T-helper 2 cell (primary cell): ENCODE measurements around the gene UBL7.

Source experiments
- DNase-seq, 5 experiments: peaks; one replicate each; pipeline versions ENCODE4 v3.0.0 to v3.0.0-alpha.2; 2012 to 2022

Gene UBL7

DNA sequence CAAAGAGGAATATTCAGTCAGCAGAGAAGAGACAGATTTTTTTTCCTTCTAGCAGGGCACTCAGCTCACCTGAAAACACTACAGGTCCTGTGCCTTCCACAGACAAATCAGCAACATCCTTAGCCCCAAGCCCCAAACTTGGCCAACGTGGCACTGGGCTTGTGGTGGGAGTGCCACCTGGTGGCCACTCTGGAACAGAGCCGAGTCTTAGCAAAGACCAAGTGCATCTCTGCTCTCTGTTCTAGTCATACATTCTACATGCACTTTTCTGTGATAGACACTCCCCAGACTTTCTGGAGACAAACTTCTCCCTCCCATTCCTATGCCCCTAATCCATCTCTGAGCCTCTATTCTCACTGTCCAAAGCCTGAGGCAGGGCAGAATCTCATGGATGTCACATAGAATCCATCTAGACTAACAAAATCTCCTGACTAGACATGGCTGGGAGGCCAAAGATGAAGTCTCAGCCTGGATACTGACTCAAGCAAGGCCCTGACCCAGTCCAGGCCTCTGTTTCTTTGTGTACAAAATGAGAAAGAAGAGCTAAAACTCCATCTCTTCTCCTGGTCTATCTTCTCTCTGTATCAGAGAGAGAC is 22.1 kb downstream of the UBL7 start:
- peak; percentile 38 to 80 (median 54) for DNase-seq

- DNase-seq, result no peak
These were observed 22.8 kb downstream of the UBL7 start for GRCh38 chr15:74438206-74438605.

DNA sequence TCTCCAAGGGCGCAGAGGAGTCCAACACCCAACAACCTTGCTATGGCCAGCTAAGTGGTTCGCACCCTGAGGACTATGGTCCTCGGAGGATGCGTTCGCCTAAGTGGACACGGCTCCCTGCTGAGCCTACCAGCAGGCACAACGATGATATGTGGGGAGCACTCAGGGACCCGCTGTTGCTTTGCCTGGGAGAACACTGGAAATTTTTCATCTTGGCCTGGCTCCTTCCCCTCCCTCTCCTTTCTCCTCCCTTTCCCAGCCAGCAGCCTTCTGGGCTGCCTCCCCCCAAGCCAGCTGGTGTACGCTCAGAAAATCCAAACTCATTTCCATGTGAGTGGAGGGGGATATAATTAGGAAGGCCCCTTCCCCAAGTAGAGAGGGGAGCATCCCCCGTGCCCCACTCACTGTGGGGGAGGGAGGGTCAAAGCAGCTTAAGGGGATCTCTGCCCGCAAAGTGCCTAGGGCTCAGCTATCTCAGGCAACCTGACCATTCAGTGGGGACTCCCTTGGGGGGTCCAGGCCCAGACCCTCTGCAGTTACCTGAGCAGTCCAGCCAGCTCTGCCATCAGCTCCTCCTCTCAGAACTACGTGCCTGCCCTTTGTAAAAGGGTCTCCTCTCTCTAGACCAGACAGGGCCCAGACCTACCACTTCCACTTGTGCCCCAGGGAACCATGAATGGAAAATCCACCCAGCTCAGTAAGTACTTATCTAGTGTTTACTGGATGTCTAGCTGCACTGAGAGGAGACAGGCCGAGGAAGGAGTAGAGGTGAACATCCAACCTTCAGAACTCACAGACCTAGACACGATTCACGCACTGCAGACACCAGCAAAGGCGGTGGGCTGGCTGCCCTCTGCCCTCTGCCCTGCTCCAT is 26.5 kb downstream of the UBL7 start:
- no peak for DNase-seq

GRCh38 chr15:74433592-74434262 is 27.2 kb downstream of the UBL7 start, which contains the start of gene SEMA7A:
TSS of gene SEMA7A (minus strand) at chr15:74433958. CDS start at chr15:74433918, 40 bp downstream.
- peak; percentile 32 to 86 (median 58) for DNase-seq

DNA sequence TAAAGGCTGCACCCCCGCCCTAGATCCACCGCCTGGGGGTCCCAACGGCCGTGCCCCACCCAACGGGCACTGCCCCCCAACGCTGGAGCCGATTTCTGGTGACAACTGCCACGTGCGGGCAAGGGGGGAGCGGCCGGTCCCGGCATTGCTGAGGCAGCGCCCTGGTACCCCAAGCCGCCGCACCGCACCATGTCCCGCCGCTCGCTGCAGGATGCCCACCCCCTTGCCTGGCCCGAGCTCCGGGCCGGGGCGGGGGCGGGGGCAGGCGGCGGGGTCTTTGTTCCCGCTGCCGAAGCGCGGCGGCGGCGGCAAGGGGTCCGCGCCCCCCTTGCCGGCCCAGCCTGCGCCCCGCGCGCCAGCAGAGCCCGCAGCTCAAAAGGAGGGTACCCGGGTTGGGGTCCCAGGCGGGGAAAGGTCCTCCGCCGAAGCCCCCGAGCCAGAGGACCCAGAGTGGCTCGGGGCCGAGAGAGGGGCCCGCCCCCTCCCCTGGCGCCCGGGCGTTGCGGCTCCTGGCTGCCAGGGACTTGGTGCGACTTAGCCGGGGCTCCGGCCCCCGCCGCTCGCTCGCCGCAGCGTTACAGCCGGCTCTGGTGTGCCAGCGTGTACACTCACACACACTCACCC is 27.9 kb downstream of the UBL7 start:
- no peak for DNase-seq

DNA sequence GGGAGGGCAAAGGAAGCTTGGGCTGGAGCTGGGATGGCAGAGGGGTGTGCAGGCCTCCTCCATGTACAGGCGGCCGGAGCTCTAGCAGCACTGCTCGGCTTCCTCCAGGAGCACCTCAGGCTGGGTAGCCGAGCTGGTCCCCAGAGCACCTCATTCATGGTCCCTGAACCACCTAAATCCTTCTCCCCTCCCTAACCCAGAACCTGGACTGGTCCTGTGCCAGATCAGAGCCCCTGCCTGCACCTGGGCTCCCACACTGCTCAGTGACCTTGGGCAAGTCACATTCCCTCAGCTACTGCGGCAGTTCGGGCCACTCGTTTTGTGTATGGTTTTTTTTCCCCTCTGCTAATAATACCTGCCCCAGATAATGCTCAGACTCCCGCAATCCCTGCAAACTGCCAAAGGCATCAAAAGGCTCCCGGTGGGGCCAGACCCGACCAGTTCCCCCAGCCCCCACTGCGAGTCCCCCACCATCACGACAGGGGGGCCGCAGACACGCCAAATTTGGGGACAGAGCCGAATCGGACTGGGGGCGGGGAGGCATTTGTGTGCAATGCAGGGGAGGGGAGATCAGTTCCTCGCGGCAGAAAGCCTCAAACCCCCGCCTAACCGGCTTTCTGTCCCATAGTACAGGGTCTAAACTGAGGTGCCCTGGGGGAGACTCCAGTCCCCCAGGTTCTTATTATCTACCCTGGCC is 28.5 kb downstream of the UBL7 start:
- DNase-seq, result no peak

- peak in 1 of 5 experiments; percentile 4 for DNase-seq
These were observed 29.3 kb downstream of the UBL7 start for GRCh38 chr15:74431645-74432044.

GRCh38 chr15:74431116-74431515 is 29.8 kb downstream of the UBL7 start:
- no peak for DNase-seq

DNA sequence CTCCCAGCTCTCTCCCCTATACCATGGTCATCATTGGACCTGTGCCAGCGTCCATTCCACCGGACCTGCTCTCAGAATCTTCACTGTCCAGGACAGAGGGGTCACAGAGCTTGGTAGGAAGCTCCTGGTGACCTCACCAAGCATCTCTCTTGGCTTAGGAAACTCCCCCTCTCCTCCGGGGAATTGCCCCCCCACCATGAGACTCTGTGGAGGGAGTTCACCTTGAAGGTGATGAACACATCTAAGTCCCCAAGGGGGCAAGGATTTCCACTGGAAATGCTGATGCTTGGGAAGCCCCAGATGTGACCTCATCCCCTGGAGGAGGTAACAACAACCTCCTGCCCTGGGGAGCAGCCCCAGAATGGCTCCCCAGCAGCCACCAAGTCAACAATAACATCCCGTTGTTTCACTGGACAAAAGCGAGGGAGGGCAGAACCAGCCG is 30.4 kb downstream of the UBL7 start:
- no peak for DNase-seq

DNA sequence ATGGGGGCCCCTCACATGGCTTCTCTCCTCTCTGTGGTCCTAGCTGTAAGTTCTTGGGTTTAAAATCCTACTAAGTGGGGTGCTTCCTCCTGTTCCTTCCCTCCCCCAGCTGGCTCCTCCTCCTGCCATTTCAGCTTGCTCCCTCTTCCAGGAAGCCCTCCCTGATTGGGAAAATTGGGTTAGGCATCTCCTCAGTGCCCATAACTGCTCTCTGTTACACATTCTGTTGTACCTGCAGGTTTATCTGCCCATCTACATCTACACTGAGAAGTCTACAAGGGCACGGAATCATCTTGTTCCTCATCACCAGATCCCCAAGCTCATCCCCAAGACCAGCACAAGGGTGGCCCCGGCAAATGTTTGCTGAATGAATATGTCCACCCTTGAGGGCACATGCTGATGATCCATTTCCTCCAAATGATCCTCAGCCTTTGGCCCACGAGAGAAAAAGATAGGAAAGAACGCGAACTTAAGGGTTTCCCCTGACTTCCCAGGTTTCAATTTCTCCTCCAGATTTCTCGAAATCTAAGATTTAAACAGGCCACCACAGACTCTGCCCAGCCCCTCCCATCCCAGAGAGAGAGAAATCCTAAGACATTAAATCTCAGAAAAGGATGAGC is 31.1 kb downstream of the UBL7 start:
- DNase-seq, result no peak

DNA sequence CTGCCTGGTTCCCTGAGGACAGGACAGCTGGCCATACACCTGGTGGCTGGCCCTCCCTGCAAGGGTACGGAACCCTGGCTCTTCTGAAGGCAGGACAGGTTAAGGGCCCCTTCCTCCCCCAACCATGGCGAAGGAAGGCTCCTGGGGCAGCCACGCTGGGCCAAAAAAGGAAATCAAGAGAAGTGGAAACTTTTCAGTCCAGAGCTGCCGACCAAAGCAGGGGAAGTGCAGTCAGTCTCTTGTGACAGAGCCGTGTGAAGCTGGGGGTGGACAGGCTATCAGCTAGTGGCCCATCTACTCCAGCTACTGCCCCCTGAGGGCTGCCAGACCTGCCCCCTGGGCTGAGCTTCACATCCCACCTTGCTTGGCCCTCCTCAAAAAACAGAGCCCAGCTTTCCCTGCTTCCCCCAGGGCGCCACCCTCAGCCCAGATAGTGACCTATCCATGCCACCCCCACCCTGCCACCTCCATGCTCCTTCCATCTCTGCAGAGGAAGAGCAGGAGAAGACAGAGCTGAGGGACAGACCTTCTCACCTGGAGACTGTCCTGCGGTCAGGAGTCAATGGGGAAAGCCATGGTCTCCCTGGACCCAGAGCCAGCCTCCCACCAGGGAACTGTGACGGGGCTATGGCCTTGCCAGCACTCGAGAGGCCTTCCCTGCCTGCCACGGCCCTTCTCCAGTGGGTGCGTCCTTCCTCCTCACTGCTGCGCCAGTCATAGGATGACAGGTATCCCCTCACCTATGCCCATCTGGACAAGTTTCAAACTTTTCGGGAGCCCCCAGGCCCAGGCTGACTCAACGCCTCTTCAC is 31.8 kb downstream of the UBL7 start:
- no peak for DNase-seq

GRCh38 chr15:74428442-74428787 is 32.5 kb downstream of the UBL7 start:
- DNase-seq, result no peak

DNA sequence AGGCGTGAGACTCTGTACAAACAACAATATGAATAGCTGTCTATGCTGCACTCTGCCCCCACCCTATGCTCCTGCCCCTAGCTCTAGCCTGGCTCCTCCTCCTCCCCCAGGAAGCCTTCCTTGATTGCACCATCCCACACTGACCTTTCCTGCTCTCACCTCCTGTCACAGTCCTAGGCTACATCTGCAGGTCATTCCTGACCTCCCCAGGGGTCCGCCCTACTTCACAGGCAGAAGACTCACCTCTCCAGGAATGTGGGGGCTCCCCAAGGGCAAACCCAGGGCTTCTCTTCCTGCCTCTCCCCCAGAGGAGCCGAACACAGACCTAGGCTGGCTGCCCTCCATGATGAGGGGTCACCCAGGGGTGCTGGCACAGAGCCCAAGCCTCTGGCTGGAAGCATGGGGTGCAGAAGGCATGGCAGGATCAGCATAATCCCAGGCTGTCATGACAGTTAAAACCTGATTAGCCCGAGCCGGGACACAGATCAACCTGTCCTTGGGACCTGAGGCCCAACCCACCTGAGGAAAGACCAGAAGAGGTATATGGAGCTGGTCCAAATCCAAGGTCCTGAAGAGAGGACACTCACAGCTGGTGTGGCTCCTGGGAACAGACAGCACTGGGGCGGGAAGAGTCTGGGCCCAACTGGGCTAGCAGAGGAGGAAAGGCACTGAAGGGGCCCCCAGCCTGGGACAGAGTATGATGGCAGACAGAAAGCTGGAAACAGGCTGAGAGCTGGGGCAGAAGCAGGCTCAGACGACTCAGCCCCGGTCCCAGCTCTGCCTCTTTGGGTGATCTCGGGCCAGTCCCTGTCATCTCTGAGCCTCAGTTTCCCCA is 33.1 kb downstream of the UBL7 start:
- no peak for DNase-seq

GRCh38 chr15:74426404-74427281 is 34.3 kb downstream of the UBL7 start:
- no peak for DNase-seq

- no peak for DNase-seq
These were observed 35.3 kb downstream of the UBL7 start for GRCh38 chr15:74425630-74426029.

DNA sequence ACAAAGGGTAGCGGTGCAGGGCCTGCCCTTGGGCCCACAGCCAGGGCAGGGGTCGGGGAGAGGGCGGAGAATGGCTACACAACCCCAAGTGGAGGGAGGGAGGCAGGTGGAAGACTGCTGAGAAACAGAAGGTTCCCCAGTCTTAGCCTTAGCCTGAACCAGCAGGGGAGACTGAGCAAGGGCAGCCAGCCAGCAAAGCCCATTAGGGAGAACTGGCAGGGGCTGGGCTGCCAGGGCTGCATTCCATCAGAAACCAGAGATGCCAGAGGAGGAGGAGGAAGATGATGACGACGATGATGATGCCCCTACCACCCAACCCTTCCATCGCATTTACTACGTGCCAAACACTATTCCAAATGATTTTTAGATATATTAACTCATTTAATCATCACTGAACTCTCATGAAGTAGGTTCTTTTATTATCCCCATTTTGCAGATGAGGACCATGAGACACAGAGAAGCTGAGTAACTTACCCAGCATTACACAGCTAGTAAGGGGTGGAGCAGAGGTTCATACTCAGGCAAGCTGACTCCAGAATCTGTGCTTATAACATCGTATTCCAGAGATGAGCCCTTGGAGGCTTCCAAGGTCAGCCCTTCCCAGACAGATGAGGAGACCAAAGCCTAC is 35.9 kb downstream of the UBL7 start:
- DNase-seq, result no peak

- no peak for DNase-seq
These were observed 37.3 kb downstream of the UBL7 start for GRCh38 chr15:74423431-74424257.
